Mesodermal cell (in vitro differentiated cells): Measurements from ENCODE around the gene CDC45.

Experiments
- H3K27ac ChIP-seq: 2 replicates; pipeline ENCODE4 v1.7.0; 2013; ENCODE audit warnings: mild to moderate bottlenecking, low read depth, low read length, moderate library complexity; ENCODE audit not compliant: severe bottlenecking
- H3K36me3 ChIP-seq: 2 replicates; pipeline ENCODE4 v1.7.1; 2013; ENCODE audit warnings: mild to moderate bottlenecking, low read length, moderate library complexity; ENCODE audit not compliant: control insufficient read depth, insufficient read depth
- H3K4me1 ChIP-seq: one replicate; pipeline ENCODE4 v1.7.1; 2013; ENCODE audit warnings: mild to moderate bottlenecking, low read length; ENCODE audit not compliant: insufficient read depth, control insufficient read depth, poor library complexity, severe bottlenecking
- H3K4me3 ChIP-seq: 2 replicates; pipeline ENCODE4 v1.7.0; 2013; ENCODE audit warnings: low read length, control low read depth, mild to moderate bottlenecking; ENCODE audit not compliant: insufficient read depth, poor library complexity, severe bottlenecking; ENCODE audit errors: extremely low read depth
- H3K9me3 ChIP-seq: 2 replicates; pipeline ENCODE4 v1.7.1; 2013; ENCODE audit warnings: mild to moderate bottlenecking, low read length, moderate library complexity; ENCODE audit not compliant: control insufficient read depth
- WGBS, 2 experiments: methylation state at CpG; one replicate each; pipeline ENCODE4 v1.1.5; 2013; ENCODE audit warnings: missing lambda C conversion rate in 2 of 2; ENCODE audit not compliant: insufficient coverage in 2 of 2; 5-methylcytosine and 5-hydroxymethylcytosine counted together

CDC45 gene

GRCh38 chr22:19517919-19518611 is 38.3 kb downstream of the CDC45 start:
- Histone ChIP-seq H3K36me3 (peaks cover 29% of the 10 kb centered on the region), H3K27ac (no peak overlapping the region), H3K9me3 (no peaks in the 10 kb centered on the region), H3K4me1 (no peaks in the 10 kb centered on the region), H3K4me3 (no peak overlapping the region)
- 94 to 98% methylated on average over 7 to 10 of the region's 12 CpGs for WGBS, 2 experiments

DNA sequence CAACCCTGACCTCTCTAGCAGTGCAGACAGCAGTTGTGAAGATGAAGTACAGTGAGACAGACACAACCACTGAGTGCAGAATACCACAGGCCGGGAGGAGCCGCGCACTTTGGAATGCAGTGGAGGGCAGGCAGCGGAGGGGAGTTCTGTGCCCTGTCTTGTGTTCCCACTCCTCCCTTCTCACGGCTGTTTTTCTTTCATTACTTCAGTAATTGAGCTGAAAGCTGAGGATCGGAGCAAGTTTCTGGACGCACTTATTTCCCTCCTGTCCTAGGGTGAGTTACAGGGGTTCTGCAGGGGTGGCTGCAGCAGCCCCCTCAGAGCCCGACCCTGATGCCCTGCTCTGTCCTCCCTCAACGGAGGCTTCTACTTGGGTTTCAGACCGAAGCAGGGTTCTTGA is 38.9 kb downstream of the CDC45 start:
- Histone ChIP-seq H3K36me3 (peaks cover 25% of the 10 kb centered on the region), H3K4me3 (no peak overlapping the region), H3K4me1 (peaks cover 2% of the 10 kb centered on the region), H3K27ac (no peak overlapping the region), H3K9me3 (no peaks in the 10 kb centered on the region)
- WGBS, 2 experiments = 95 to 96% methylated on average over 9 to 10 of the region's 10 CpGs

- Histone ChIP-seq H3K27ac (no peak overlapping the region), H3K4me3 (no peak overlapping the region), H3K4me1 (peaks cover 6% of the 10 kb centered on the region), H3K9me3 (no peaks in the 10 kb centered on the region), H3K36me3 (peaks cover 18% of the 10 kb centered on the region)
- 91 to 98% methylated on average over 14 to 15 of the region's 17 CpGs for WGBS, 2 experiments
Observed at GRCh38 chr22:19519041-19519926, 39.6 kb downstream of the CDC45 start.

- Histone ChIP-seq H3K9me3 (no peaks in the 10 kb centered on the region), H3K4me1 (peaks cover 6% of the 10 kb centered on the region), H3K4me3 (no peak overlapping the region), H3K27ac (no peak overlapping the region), H3K36me3 (peaks cover 11% of the 10 kb centered on the region)
- 96 to 100% methylated on average over 2 to 5 of the region's 6 CpGs for WGBS, 2 experiments
Observed at GRCh38 chr22:19520007-19520406, 40.3 kb downstream of the CDC45 start.

DNA sequence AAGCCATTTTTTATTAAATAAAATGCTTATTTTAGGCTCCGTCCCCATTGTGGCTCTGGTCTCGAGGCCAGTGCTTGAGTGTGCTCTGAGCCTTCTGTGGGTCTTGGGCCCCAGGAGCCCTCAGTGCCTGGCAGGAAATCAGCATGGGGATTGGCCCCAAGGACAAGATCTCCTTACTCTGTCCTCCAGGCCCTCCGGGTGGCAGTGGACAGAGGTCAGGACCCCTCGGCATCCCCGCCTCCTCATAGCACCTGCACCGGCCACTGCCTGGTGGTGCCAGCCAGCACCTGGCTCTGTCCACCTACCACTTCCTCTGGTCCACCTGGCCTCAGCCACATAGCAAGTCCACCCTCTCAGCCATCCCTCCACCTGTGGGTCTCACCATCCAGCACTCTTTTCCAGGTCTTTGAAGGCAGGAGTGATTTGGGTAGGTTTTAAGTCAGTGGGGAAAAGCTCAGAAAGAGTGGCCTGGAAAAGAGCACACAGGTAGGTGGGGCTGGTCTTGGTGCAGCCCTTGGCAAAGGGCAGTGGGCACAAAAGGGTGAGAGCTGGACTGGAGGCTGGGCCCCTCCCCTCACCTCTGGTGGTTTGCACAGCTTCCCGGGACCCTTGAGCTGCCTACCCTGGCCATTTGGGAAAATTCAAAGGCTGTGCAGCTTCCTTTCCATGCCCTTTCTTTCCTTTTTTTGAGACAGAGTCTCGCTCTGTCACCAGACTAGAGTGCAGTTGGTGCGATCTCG is 41.0 kb downstream of the CDC45 start:
- H3K27ac ChIP-seq = no peak overlapping the region
- WGBS, 2 experiments = 95 to 97% methylated on average over 10 of the region's 10 CpGs
- H3K36me3 ChIP-seq = peaks cover 11% of the 10 kb centered on the region
- peaks cover 6% of the 10 kb centered on the region for H3K4me1 ChIP-seq
- H3K4me3 ChIP-seq = no peak overlapping the region
- no peaks in the 10 kb centered on the region for H3K9me3 ChIP-seq

- Histone ChIP-seq H3K9me3 (no peaks in the 10 kb centered on the region), H3K36me3 (peaks cover 11% of the 10 kb centered on the region), H3K27ac (no peak overlapping the region), H3K4me3 (no peak overlapping the region), H3K4me1 (peaks cover 6% of the 10 kb centered on the region)
- 68 to 74% methylated on average over 8 to 10 of the region's 16 CpGs for WGBS, 2 experiments
Observed at GRCh38 chr22:19522190-19522880, 42.6 kb downstream of the CDC45 start.

- peaks cover 11% of the 10 kb centered on the region for H3K36me3 ChIP-seq
- H3K4me3 ChIP-seq = peak overlapping the region; percentile 36
- WGBS, 2 experiments = 28 to 42% methylated on average over 7 to 8 of the region's 9 CpGs
- H3K9me3 ChIP-seq = no peaks in the 10 kb centered on the region
- H3K4me1 ChIP-seq = peaks cover 6% of the 10 kb centered on the region
- H3K27ac ChIP-seq = no peak overlapping the region
Observed at GRCh38 chr22:19522881-19523239, 43.1 kb downstream of the CDC45 start.

- WGBS, 2 experiments = 2 to 3% methylated on average over 58 to 92 of the region's 99 CpGs
- Histone ChIP-seq H3K36me3 (peaks cover 11% of the 10 kb centered on the region), H3K4me3 (peak overlapping the region; percentile 36)
Observed at GRCh38 chr22:19523240-19524169, 43.8 kb downstream of the CDC45 start.

GRCh38 chr22:19524170-19525115 is 44.7 kb downstream of the CDC45 start, which contains the start of gene CLDN5:
CLDN5 (minus strand) TSS chr22:19524410; CDS start chr22:19524255, 155 bp downstream.
- H3K9me3 ChIP-seq = no peaks in the 10 kb centered on the region
- H3K4me3 ChIP-seq = peak within 1 kb of the TSS; percentile 36
- H3K4me1 ChIP-seq = peaks cover 6% of the 10 kb centered on the region
- no peak within 1 kb of the TSS for H3K27ac ChIP-seq
- peaks cover 9% of the 10 kb centered on the region for H3K36me3 ChIP-seq
- 4 to 7% methylated on average over 47 to 60 of the region's 69 CpGs for WGBS, 2 experiments

More at GRCh38 chr22:19523240-19524169, 43.8 kb downstream of the CDC45 start:
- Histone ChIP-seq H3K4me1 (peaks cover 6% of the 10 kb centered on the region), H3K27ac (no peak overlapping the region), H3K9me3 (no peaks in the 10 kb centered on the region)
